Measurements from ENCODE around the gene KRT77.
A peak's percentile ranks its signal among the peaks of the same experiment; 100 is the strongest.

The KRT77 gene

DNA sequence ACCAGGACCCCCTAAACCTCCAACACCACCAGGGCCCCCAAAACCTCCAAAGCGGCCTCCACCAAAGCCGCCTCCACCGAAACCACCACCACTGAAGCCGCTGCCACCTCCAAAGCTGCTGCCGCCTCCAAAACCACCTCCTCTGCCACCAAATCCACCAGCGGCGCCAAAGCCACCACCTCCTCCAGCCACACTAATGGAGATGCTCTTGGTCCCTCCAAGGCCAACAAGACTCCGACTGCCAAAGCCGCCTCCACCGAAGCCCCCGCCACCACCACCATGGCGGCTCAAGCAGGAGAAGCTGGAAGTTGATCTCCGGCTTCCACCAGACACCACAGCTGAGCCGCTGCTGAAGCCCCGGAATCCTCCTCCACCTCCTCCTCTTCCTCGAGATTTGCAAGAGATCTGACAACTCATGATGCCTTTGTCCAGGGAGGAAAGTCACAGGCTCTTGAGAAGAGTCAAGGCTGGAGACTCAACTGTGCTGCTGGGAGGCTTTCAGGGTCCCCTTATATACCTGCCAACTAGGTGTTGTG lies 51.5 kb downstream of the KRT77 start, which contains the start of gene KRT2:
TSS of gene KRT2 (minus strand) at position 486 of the 536 bp plus-strand sequence. CDS start at position 417, 69 bp downstream.
- in situ Hi-C loops (cut with HindIII; ENCODE audit: low pct_unique_long_range_greater_than_20kb, low sequenced_read_pairs) = no loop called here
- TF ChIP-seq JUND (IDR thresholded peaks at IDR 0.05; ENCODE audit: low read depth) = no peak
- DNase-seq (ENCODE audit: low read depth in 1 of 2, low spot score in 1 of 2) = no peak

DNA sequence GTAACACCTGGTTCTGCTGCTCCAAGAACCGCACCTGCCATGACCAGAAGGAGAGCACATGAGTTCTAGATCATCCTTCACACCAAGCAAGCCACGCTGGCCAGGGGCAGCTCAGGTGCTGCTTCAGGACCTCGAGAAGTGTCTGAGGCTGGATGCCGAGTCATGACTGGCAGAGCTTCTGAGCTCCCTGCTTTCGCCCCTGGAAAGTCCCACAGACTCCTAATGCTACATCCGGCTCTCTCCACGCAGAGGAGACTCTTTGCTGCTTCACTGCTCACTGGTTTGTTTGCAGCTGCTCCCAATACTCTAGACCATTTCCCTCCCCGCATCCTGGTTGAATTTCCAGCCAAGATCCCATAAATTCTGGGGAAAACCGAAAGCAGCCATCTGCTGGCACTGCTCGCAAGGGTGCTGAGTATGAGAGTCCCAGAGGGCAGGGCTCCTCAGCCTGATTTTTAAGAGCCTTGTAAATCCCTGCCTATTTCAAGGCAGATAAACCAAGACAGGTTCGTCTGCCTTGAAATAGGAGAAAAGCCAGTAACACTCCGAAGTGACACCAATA lies 52.7 kb downstream of the KRT77 start:
- no peak for DNase-seq (ENCODE audit: low read depth in 1 of 2, low spot score in 1 of 2)
- in situ Hi-C loops (cut with HindIII; ENCODE audit: low pct_unique_long_range_greater_than_20kb, low sequenced_read_pairs) = no loop called here
- 0 out of 2 replicates have a peak, but pooled peaks have one; percentile 6 for TF ChIP-seq JUND (IDR thresholded peaks at IDR 0.05; ENCODE audit: low read depth)

DNA sequence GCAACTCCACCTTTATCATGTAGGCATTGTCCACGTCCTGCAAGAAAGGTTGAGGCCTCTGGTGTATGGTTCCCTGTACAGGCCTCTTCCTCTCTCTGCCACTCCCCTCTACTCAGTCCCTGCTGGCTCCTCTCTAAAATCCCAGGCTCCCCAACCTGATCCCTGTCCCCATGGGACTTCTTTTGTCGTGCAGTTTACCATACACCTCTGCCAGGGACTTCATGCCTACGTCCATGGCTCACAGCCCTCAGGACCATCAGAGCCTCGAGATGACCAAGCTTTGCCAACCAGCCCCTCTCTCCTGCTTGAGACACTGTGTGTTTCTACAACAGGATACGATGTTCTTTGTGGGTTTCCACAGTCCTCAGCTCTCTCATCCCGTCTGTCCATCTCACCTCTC lies 54.3 kb downstream of the KRT77 start:
- no peak for TF ChIP-seq JUND (IDR thresholded peaks at IDR 0.05; ENCODE audit: low read depth)
- in situ Hi-C loops (cut with HindIII; ENCODE audit: low pct_unique_long_range_greater_than_20kb, low sequenced_read_pairs) = no loop called here
- DNase-seq (ENCODE audit: low read depth in 1 of 2, low spot score in 1 of 2) = no peak

DNA sequence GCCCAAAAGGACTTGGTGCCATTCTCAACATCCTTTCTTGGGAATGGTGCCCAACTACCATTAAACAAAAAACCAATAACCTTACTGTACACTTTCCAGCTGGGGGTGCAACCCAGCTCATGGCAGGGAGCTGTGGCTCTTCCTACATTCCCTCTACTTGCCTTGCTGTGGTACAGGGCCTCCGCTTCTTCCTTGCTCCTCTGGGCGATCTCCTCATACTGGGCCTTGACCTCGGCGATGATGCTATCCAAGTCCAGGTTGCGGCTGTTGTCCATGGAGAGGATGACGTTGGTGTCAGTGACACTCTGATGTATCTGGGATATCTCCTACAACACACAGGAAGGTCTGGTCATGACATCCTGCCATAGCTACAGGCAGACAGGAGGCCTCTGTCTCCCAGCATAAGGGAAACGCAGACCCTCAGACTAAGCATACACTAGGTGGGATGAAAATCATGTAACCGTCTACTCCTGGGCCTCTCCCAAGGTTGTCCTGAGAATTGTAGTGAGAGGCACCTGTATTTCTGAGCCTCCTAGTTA lies 55.2 kb downstream of the KRT77 start:
- TF ChIP-seq JUND (IDR thresholded peaks at IDR 0.05; ENCODE audit: low read depth) = no peak

DNA sequence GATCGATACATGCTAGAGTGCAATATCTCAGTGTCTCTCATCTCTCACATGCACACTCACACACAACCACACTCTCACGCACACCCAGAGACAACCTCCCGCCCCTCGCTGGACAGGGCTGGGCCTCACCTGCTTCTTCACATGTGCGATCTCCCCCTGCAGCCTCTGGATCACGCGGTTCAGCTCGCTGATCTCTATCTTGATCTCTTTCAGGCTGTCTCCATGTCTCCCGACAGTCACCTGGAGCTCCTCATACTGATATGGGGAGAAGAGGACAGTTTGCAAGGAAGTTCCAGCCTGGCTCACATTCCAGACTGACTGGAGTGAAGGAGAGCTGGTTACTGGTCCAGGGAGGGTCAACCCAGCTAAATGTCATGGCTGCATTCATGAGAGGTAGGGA lies 55.7 kb downstream of the KRT77 start:
- TF ChIP-seq JUND (IDR thresholded peaks at IDR 0.05; ENCODE audit: low read depth) = no peak
- in situ Hi-C loops (cut with HindIII; ENCODE audit: low pct_unique_long_range_greater_than_20kb, low sequenced_read_pairs) = no loop called here
- DNase-seq (ENCODE audit: low read depth in 1 of 2, low spot score in 1 of 2) = no peak

More for the DNA sequence above, 55.2 kb downstream of the KRT77 start:
- DNase-seq (ENCODE audit: low read depth in 1 of 2, low spot score in 1 of 2) = no peak
- in situ Hi-C loops (cut with HindIII; ENCODE audit: low pct_unique_long_range_greater_than_20kb, low sequenced_read_pairs) = no loop called here

DNA sequence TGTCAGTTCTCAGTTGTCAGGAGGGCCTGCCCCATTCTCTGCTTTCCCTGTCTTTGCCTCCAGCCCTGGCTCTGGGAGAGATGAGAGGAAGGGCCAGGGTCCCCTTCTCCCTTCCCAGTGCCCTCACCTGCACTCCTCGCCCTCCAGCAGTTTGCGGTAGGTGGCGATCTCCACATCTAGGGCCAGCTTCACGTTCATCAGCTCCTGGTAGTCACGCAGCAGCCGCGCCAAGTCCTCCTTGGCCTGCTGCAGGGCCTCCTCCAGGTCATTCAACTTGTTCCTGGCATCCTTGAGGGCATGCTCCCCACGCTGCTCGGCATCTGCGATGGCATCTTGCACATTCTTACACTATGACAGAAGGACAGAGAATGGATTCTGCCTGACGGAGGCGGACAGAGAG lies 56.7 kb downstream of the KRT77 start:
- DNase-seq (ENCODE audit: low read depth in 1 of 2, low spot score in 1 of 2) = no peak
- in situ Hi-C loops (cut with HindIII; ENCODE audit: low pct_unique_long_range_greater_than_20kb, low sequenced_read_pairs) = no loop called here
- TF ChIP-seq JUND (IDR thresholded peaks at IDR 0.05; ENCODE audit: low read depth) = no peak

DNA sequence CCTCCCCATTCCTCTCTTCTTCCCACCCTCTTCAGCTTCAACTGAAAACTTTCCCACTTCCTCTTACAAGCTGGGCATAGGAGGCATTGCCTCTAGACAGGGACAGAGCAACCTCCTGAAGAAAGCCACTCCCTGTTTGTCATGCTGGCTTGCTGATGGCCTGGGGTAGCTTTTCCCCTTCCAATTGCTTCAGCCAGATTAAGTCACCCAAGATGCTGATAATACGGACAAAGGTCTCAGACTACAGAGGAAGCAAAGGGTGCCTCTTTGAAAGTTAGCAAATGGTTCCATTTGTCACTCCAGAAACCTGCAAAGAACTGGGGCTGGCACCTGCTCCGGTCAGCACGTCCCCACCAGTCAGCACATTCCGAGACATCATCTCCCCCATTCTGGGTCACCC lies 57.3 kb downstream of the KRT77 start:
- TF ChIP-seq JUND (IDR thresholded peaks at IDR 0.05; ENCODE audit: low read depth) = no peak
- in situ Hi-C loops (cut with HindIII; ENCODE audit: low pct_unique_long_range_greater_than_20kb, low sequenced_read_pairs) = no loop called here
- no peak for DNase-seq (ENCODE audit: low read depth in 1 of 2, low spot score in 1 of 2)

DNA sequence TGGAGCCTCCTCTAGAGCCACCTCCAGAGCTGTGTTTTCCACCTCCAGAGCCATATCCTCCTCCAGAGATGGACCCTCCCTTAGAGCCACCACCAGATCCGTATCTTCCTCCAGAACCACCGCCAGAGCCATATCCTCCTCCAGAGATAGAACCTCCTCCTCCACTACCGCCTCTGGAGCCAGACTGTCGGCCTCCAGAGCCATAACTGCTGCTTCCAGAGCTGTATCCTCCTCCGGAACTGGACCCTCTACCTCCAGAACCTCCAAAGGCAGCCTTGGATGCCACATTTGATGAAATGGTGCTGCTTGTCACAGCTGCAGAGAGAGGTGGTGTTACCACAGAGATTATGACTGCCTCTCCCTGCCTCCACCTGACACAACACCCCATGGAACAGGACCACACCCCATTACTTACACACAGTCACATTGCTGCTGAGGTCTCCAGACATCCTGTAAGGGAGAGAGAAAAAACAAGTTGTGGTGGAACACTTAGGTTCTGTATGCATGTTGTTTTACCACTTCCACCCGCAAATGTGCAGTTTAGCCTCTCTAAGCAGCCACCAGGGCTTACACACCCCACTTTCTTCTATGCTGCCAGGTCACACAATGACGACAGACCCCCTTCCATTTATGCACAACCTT lies 58.1 kb downstream of the KRT77 start:
- in situ Hi-C loops (cut with HindIII; ENCODE audit: low pct_unique_long_range_greater_than_20kb, low sequenced_read_pairs) = no loop called here
- no peak for DNase-seq (ENCODE audit: low read depth in 1 of 2, low spot score in 1 of 2)
- TF ChIP-seq JUND (IDR thresholded peaks at IDR 0.05; ENCODE audit: low read depth) = no peak

DNA sequence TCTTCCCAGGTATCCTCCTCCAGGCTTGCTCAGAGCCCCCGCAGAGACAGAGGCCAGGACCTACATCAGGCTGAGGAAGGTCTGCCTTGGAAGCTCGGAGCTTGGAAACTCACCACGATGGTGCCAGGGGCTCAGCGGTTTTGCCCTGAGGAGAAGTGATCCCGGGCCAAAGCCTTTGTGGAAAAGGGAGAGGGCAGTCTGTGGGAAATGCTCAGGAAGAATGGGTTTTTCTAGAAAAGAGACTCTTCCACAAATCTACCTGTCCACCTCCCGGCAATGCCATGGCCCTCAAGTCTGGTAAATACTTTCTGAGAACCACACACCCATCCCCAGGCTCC lies 59.3 kb downstream of the KRT77 start:
- DNase-seq (ENCODE audit: low read depth in 1 of 2, low spot score in 1 of 2) = no peak
- no peak for TF ChIP-seq JUND (IDR thresholded peaks at IDR 0.05; ENCODE audit: low read depth)
- in situ Hi-C loops (cut with HindIII; ENCODE audit: low pct_unique_long_range_greater_than_20kb, low sequenced_read_pairs) = no loop called here

DNA sequence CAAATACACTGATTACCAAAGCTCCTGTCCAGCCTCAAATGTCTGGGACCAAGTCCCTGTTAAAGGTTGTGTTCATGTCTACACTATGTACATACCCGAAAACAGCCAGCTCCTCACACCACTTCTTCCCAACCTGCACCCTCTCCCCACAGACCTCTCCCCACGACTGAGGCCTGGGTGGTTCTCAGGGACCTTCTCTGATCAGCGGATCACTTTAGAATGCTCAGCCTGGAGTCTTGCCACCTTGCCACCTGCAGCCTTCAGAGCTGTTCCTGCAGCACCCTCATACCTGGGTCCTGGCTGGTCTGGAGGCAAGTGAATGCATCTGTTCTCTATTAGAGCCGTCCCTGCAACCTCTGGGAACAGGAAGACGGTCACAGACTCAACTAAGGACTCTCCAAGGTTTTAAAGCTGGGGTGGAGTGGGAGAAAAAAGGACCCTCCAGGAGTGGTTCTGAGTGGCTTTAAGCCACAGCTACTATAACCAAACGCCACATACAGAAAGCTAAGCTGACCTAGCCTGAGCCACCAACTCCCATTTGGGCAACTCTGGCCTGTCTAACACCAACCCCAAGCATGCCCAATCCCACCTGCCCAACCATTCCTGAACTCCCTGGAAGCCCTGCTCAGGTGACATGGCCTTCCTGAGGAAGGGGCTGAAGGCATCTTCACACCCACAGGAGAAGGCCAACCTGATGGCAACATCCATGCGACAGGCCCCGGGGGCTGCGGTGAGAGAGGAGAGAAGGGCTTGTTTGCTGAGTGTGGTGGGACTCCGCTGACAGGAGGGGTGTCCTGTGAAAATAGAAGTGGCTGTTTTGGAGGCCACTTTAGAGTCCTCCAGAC lies 59.9 kb downstream of the KRT77 start:
- TF ChIP-seq JUND (IDR thresholded peaks at IDR 0.05; ENCODE audit: low read depth) = no peak
- in situ Hi-C loops (cut with HindIII; ENCODE audit: low pct_unique_long_range_greater_than_20kb, low sequenced_read_pairs) = no loop called here
- no peak for DNase-seq (ENCODE audit: low read depth in 1 of 2, low spot score in 1 of 2)

DNA sequence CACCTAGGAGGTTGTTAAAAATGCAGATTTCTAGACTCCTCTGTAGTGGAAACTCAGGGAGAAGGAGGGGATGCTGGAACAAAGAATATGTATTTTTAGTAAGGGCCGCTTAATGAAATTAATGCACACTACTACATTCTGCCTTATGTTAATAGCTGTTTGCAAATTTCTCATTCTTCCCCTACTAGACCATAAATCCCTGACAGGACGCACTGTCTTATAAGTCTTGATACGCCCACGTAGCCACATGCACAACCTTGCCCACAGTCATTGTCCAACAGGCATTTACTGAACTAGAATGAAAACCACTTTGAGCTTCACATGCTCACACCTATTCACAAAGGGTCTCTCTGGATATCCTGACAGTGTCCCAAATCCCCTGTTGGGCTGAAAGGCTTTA lies 61.9 kb downstream of the KRT77 start:
- in situ Hi-C loops (cut with HindIII; ENCODE audit: low pct_unique_long_range_greater_than_20kb, low sequenced_read_pairs) = no loop called here
- TF ChIP-seq JUND (IDR thresholded peaks at IDR 0.05; ENCODE audit: low read depth) = no peak
- no peak for DNase-seq (ENCODE audit: low read depth in 1 of 2, low spot score in 1 of 2)

Data from T47D (cell line).